NCI-H446 treated with DMSO at 0.1 percent for 48 hours (cell line): ENCODE results near the gene EXOC6.
"Not testable (repeated sequence)": the region's sequence is repeated elsewhere in the genome, so short reads cannot be mapped to it uniquely, and the experiment has no call there.

Experiments
- DNase-seq: peaks from one replicate; lab custom pipeline; 2025; lab: John Stamatoyannopoulos, UW

The EXOC6 gene

DNA sequence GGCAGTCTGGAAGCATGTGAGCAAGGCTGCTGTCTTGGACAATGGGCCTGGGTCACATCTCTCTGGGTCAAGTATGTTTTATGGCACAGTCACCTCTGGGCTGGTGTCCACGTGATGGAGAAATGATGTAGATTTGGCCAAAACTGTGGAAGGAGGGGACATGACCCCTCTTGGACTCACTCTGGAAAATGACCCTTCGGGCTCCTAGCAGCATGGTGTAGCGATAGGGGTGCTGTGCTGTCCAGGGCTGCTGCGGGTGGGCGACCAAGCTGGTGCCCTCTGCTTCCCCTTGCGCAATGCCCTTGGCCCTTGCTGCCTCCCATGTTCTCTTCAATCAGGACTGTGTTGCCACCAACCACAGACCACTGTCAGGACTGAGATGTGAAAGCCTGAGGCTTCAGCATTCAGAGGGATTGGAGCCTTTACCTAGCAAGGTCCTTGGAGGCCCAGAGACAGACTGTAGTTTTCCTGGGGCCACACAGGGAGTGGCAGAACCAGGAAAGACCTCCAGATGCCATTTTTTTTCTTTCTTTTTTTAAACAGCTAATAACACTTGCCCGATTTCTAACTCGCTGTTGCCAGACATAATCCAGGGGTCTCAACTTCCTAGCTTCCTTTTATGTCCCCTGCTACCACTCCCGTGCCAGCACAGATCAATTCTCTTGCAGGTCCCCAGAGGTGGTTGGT, 231.5 kb downstream of the EXOC6 start:
- DNase-seq = no peak

DNA sequence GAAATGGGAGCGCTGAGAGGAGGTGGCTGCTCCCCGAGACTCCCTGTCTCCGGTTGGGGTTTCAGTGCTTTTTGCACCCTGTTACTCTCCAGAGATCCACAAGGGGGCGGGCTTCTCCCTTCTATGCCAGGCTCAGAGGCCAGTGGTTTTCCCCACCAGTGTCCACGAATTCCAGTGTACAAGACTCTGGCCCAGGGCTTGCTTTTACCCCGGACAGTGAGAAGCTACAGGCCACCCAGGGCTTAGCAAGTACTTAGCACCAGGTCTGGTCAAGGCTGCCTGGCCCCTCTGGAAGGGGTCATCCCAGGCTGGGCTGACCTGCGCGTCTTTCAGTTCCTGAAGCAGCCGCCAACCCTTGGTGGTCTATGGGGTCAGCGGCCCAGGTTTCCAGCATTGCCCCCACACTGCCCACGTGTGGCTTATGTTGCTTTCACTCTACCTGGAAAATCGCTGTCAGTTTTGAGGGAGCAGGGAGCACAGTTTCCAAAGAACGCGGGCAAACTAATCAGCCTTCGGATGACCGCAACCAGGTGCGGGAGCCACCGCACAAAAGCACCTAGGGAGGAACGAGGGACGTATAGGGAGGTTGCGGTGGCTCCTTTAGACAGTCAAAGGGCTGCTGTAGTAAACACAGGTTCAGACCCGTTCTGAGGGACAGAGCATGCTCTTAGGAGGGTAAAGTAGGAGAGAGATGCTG, 232.2 kb downstream of the EXOC6 start:
- no peak for DNase-seq

- DNase-seq = no peak
Measured at GRCh38 chr10:93081318-93081717, 233.0 kb downstream of the EXOC6 start.

GRCh38 chr10:93081834-93082233, 233.5 kb downstream of the EXOC6 start:
- no peak for DNase-seq

- no peak for DNase-seq
Measured at GRCh38 chr10:93083743-93084539, 235.6 kb downstream of the EXOC6 start.

- DNase-seq = no peak
Measured at GRCh38 chr10:93085272-93085859, 237.0 kb downstream of the EXOC6 start.

DNA sequence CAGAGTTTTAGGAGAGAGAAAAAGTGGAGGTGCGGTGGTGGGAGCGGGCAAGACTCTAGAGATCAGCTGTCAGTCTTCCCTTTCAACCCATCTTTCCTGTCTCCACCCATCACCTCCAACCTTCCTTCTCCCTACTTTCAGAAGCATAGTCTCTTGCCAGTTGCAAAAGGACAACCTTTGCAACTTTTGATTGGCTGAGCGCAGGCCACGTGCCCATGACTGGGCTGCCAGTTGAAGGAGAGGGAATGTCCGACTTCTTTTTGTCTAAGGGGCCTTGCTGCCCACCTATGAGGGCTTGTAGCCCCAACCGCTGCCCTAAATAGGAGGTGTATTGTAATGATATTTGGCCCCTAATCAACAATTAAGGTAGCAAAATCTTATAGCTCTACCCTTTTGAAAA, 238.0 kb downstream of the EXOC6 start:
- DNase-seq = no peak

- DNase-seq = no peak
Measured at GRCh38 chr10:93087846-93088245, 239.5 kb downstream of the EXOC6 start.

- no peak for DNase-seq
Measured at GRCh38 chr10:93088466-93088865, 240.1 kb downstream of the EXOC6 start.

DNA sequence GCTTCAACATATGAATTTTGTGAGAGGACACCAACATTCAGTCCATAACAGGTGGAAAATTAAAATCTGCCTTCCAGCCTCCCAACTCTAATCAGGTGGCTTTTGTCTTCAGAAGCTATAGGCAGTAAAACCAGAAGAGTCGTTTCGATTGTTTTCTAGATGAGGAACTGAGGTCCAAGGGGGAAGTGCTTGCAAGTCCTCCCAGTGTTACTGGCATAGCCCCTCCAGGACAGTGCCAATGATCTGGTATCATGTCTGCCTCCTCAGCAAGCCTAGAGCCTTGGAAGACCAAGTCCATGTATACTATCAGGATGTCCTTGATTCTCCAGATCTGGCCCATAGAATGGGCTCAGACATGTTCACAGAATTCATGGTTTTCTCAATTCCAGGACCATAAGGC, 242.3 kb downstream of the EXOC6 start:
- no peak for DNase-seq

DNA sequence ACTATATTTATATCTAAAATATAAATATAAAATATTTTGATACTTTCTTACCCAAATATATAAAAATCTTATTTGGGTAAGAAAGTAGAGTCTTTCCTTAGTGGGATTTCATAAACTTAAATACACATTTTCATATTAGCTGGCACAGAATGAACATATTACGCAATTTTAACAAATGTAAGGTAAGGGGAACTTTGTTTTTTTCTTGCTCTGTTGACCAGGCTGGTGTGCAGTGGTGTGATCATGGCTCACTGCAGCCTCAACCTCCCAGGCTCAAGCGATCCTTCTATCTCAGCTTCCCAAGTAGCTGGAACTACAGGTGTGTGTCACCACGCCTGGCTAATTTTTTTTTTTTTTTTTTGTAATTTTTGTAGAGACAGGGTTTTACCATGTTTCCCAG, 243.6 kb downstream of the EXOC6 start:
- no peak for DNase-seq

- no peak for DNase-seq
Measured at GRCh38 chr10:93095225-93095624, 246.9 kb downstream of the EXOC6 start.

- no peak for DNase-seq
Measured at GRCh38 chr10:93096901-93097300, 248.6 kb downstream of the EXOC6 start.

DNA sequence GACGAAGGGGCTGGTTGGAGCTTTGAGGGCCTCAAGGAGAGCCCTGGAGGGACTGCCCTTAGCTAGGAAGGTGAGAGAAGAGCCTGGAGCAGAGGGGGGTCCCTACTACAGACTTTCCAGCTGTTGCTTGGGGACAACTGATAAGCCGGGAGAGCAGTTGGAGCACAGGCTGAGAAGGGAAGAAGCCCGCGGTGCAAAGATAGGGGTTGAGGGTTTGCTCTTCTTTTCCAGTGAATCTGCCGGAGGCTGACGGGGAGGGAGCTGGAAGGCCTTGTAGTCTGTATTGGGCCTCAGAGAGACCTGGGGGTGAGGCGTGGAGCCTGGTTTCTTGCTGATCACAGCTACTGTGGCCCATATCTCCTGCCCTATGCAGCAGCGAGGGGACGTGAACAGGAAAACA, 249.1 kb downstream of the EXOC6 start:
- DNase-seq = no peak

DNA sequence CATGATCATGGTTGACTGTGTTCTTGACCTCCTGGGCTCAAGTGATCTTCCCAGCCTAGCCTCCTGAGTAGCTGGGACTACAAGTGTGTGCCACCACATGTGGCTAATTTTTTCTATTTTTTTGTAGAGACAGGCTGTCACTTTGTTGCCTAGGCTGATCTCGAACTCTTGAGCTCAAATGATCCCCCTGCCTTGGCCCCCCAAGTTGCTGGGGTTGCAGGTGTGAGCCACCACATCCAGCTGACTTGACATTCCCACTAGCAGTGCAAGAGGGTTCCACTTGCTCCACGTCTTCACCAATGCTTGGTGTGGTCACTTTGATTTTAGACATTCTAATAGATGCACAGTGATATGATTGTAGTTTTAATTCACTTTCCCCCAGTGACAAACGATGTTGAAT, 250.5 kb downstream of the EXOC6 start:
- DNase-seq = no peak

GRCh38 chr10:93099670-93100069, 251.3 kb downstream of the EXOC6 start:
- no peak for DNase-seq

- DNase-seq = not testable (repeated sequence)
Measured at GRCh38 chr10:93101148-93101547, 252.8 kb downstream of the EXOC6 start.

DNA sequence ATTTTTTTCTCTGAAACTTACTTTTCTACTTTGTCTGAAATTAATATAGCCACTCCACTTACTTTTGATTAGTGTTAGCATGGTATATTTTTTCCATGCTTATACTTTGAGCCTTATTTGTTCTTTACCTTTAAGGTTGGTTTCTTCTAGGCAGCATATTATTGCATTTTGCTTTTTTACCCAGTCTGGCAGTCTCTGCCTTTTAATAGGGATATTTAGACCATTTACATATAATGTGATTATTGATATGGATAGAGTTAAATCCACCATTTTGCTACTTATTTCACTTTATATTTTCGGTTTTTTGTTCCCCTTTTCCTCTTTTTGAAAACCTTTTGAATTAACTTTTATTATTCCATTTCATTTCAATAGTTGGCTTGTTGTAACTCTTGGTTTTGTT, 255.6 kb downstream of the EXOC6 start:
- DNase-seq = no peak

GRCh38 chr10:93106631-93107072, 258.3 kb downstream of the EXOC6 start:
- no peak for DNase-seq
